CD4-positive, alpha-beta T cell treated with Interleukin-6 at 100 ng/mL for 8 hours (primary cell): Measurements from ENCODE around the gene SMIM3.
"Not testable (repeated sequence)": the region's sequence is repeated elsewhere in the genome, so short reads cannot be mapped to it uniquely, and the experiment has no call there.

Experiments used
- DNase-seq: peaks from one replicate; pipeline ENCODE4 v3.0.0-alpha.2; 2020; ENCODE audit warnings: mixed read lengths, low spot score

The SMIM3 gene

DNA sequence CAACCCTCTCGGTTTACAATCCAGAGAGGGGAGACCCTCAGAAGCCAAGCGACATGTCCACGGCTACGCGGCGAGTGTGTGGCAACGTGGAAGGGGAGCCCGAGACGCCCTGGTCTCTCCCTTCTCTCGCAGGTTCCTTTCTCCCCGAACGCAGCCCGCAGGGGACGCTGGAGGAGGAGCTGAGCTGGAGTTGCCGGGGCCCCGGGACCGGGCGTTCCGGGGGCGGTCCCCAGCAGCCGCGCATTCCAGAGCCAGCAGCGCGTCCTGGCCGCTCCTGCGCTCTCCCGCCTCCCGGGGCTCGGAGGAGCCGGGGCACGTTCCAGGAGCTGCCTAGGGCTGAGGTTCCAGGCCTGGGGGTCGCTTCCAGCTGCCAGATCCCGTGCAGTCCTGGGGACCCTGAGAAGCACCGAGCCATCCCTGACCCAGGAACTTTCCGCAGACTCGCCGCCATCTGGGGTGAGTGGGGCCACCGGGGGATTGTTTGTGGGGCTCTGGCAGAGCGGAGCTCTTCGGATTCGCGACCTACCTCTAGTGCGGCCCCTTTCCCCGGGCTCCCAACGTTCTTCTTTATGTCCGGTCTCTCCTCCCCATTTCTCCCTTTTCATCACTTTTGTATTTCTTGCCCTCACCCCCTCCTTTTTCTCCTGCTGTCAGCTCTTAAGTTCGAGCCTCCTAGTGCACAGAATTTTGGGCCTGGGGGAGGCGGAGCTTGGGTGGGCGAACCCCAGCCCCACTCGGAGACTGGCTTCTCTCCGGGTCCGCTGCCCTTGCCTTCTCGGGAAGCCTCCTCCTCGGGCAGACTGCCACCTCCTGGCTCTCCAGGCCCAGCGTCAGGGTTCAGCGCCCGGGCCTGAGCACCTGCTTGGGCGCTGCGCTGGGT is at the start of gene SMIM3:
Gene SMIM3 (plus strand): TSS at position 241 of the 880 bp plus-strand sequence. CDS start 16,684 bp downstream, outside the sequence.
- peak; percentile 71 for DNase-seq

GRCh38 chr5:150729859-150730258 is 48.7 kb upstream of the SMIM3 start:
- DNase-seq = no peak

GRCh38 chr5:150731669-150732242 is 46.8 kb upstream of the SMIM3 start:
- no peak for DNase-seq

- no peak for DNase-seq
These were observed 43.8 kb upstream of the SMIM3 start for GRCh38 chr5:150734579-150735384.

- DNase-seq = no peak
These were observed 39.7 kb upstream of the SMIM3 start for GRCh38 chr5:150738862-150739261.

DNA sequence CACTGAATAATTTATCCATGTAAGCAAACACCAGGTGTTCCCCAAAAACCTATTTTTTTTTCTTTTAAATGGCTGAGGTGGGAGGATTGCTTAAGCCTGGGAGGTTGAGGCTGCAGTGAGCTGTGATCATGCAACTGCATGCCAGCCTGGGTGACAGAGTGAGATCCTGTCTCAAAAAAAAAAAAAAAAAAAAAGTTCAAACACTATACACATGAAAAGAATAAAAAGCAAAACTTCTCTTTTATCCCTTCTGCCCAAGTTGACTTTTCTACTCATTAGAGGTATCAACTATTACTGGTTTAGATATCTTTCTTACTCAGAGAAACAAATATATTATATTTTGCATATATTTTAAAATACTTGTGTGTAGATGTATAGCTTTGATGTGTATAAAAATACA is 37.6 kb upstream of the SMIM3 start:
- DNase-seq = no peak

GRCh38 chr5:150742455-150743141 is 36.0 kb upstream of the SMIM3 start:
- not testable (repeated sequence) for DNase-seq

DNA sequence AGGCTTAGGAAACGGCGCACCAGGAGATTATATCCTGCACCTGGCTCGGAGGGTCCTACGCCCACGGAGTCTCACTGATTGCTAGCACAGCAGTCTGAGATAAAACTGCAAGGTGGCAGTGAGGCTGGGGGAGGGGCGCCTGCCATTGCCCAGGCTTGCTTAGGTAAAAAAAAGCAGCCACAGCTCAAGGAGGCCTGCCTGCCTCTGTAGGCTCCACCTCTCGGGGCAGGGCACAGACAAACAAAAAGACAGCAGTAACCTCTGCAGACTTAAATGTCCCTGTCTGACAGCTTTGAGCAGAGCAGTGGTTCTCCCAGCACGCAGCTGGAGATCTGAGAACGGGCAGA is 35.4 kb upstream of the SMIM3 start:
- DNase-seq = not testable (repeated sequence)

DNA sequence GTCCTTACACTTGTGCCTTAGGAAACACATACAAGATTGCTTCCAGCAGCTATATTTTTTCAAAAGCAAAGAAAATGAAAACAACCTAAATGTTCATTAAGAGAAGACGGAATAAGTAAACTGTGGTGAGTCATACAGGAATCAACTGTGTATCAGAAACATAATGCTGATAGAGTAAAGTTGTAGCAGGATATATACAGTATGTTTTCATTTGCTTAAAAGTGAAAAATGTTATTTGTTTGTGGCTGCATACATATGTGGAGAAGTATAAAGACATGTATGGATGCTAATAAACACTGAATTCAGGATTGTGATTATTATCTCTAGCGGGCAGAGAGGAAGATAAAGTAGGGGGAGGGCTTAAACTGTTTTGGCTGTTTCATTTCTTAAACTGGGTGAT is 28.1 kb upstream of the SMIM3 start:
- no peak for DNase-seq

DNA sequence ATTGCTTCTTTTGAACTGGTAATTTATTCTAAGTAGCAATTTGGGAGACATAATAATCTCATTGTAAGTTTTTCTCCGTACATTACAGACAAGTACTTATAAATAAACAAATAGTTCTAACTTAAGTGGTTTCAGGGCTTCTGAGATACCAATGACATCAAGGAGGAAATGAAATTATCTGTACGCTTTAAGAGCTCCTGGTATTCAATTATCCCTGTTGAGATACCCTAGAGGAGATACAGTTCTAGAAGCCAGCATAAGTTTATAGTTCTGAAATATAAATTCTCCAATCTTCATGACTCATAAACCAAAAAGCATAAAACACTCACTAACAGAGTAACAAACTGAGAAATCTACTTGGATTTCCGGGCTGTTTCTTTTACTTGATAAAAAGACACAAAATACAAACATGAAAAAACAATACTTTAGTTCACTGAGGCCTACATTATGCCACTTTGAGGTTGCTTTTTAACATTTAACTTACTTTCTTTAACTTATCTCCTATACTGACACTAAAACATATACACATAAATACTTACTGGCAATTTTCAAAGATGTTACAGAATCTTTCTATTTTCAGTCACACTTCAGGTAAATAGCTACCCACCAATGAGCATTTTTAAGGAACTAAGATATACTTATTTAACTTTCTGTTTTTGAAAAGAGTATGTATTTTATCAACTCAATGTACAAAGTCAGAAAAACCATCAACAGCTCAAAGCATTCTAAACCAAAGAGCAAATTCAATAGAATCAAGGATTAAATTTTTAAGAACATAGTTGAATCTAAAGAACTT is 27.3 kb upstream of the SMIM3 start:
- no peak for DNase-seq

DNA sequence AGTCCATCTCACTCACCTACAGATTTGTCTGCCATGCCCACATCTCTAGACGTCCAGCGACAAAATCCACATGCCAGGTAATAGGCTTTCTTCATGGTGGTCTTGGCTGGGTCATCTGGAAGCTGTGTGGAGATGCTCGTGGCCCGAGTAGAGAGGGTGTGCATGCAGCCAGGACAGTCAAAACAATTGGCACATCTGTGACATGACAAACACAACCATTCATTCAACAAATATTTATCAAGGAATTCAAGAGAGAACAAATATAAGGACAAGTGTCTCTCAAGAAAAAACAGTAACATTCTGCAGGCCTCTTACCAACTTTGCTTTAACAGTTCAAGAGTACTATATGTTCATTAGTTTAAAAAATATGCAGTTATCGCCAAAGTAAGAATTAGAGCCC is 25.1 kb upstream of the SMIM3 start:
- DNase-seq = no peak

- no peak for DNase-seq
These were observed 24.7 kb upstream of the SMIM3 start for GRCh38 chr5:150753863-150754262.

- DNase-seq = no peak
These were observed 21.4 kb upstream of the SMIM3 start for GRCh38 chr5:150757087-150757649.

DNA sequence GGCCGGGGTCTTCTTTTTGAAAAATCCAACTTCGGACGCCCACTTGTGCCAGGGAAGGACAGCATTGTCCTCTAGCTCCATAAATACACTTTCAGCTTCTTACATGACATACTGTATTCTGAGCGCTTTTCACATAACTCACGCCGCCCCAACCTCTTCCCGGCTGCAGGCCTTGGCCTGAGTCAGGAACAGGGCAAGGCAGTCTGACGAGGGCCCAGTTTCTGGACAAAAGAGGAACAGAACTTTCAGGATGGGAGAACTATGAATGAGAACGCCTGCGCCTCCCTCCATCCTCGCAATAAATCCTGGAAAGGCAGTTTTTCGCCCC is 20.4 kb upstream of the SMIM3 start:
- no peak for DNase-seq

DNA sequence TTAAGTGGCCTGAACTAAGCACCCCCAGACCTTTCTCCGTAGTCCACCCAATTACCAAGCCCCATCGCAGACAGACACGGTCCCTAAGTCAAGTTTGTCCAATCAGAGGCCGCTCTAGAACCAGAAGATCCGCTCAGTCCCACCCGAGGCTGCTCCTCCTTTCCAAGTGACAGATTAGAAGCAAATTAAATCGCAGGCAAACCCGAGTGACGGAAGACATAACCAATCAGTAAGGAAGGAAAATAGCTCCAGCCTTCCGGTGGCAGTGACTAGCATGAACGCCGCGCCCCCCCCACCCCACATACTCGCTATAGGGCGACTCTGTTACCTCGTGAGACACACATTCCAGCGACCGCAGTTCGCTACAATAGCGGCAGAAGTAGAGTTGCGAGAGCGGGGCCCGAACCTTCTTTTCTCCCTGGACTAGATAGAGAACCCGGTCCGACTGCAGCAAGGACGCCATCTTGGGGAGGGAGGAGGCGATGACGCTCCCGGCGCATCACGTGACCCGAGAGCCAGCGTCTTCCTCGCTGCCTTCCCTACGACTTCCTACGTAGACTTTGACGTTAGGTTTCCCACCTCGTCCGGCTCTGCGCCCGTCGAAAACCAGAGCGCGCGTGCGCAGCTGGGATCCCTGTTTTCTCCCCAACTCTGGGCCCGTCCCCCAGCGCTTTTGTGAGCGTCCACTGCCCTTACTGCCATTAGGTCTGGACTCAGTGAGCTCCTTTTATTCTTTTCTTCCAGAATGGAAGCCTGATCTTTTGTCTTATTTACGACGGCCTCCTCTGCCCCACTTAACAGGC is 19.8 kb upstream of the SMIM3 start, which contains the start of gene DCTN4:
Gene DCTN4 (minus strand): TSS at position 487 of the 803 bp plus-strand sequence. CDS start 24 bp downstream, at position 463.
- peak; percentile 95 for DNase-seq

DNA sequence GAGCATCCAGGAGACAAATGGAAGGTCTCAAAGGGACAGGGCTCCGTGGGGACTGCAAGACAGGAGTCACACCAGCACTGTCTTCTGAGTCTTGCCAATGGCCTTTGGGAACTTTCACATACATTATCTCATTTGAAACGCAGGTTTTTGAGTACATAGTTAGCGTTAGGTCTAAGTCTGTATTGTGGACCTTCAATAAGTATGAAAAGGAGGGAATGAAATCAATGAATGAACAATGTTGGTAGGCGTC is 19.3 kb upstream of the SMIM3 start:
- DNase-seq = no peak

GRCh38 chr5:150762211-150762610 is 16.3 kb upstream of the SMIM3 start:
- DNase-seq = no peak

- no peak for DNase-seq
These were observed 15.4 kb upstream of the SMIM3 start for GRCh38 chr5:150763023-150763769.

GRCh38 chr5:150764530-150764929 is 14.0 kb upstream of the SMIM3 start:
- DNase-seq = no peak
